AG09309 (cell line): ENCODE data around the gene VSTM2A.

Experiments
- DNase-seq: peaks from one replicate; pipeline ENCODE4 v3.0.0-alpha.2; 2010; ENCODE audit warnings: low read depth
- H3K4me3 ChIP-seq: 2 replicates; pipeline ENCODE4 v1.5.1; 2011; ENCODE audit warnings: mild to moderate bottlenecking, low read depth, low read length, moderate library complexity; ENCODE audit not compliant: control insufficient read depth
- CTCF ChIP-seq: IDR thresholded peaks from 2 replicates; pipeline ENCODE4 v1.5.1; 2011; ENCODE audit warnings: mild to moderate bottlenecking, low read depth, low read length, inconsistent platforms; ENCODE audit not compliant: insufficient read depth, control insufficient read depth; ENCODE audit errors: missing control alignments

The VSTM2A gene

GRCh38 chr7:54615537-54615936 lies 73.4 kb downstream of the VSTM2A start:
- no peak for DNase-seq
- TF ChIP-seq CTCF, result no peak
- H3K4me3 ChIP-seq, result no peak overlapping the region
